Germinal center (tissue), 1 donor: ENCODE data around the gene GIPC3.

Source experiments
- DNase-seq: peaks from one replicate; pipeline ENCODE4 v3.0.0; 2012; ENCODE audit warnings: mixed read lengths, low spot score

GIPC3 gene

GRCh38 chr19:3605361-3605760, 20.1 kb downstream of the GIPC3 start:
- DNase-seq: no peak

- DNase-seq: no peak
Measured at GRCh38 chr19:3605770-3606169, 20.5 kb downstream of the GIPC3 start.

DNA sequence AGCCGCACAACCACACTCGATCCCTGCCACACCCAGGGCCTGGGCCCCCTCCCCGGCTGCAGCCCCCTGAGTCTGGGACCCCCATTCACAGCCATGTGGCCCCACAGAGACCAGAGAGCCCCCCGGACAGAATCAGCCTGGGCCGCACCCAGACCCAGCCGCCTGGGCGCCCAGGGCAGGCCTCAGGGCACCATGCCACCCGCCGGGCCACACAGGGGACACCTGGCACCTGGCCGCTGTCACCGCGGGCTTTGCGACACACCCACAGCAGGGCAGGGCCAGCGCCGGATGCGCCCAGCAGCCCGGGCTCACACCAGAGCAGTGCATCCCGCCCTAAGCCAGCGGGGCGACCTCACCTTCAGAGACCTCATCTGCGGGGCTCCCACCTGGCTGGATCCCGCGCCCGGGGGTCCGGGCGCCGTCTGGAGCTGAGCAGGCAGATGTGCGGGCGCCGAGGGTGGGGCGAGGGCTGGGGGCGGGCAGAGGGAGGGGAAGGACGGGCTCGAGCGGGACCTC, 21.0 kb downstream of the GIPC3 start:
- no peak for DNase-seq

DNA sequence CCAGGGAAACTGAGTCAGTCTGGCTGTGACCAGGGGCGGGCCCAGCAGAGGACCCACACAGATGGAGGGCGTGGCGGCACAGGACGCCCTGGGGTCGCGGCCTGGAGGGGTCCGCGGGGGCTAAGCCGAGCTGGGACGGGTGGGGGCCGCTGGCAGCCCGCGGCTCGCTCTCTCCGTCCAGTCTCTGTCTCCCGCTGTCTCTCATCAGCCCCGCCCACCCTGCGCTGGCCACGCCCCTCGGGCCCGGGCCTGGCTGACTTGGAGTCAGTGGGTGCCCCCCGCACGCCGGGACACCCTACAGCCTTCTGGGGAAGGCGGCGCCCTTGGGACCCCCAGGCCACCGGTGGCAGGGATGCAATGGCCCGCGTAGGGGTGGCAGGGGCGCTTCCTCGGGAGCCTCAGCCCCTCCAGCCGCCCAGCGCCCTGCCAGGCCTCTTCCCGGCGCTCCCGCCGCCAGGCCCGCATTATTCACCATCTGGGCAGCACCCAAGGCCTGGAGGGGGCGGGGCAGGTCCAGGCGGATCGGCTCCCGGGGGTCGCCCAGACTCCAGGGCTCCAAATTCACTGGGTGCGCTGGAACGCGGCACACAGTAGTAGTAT, 21.5 kb downstream of the GIPC3 start, which contains the start of gene TBXA2R:
Gene TBXA2R, minus strand, starts transcription at position 186 of the 600 bp plus-strand sequence. CDS start 6,241 bp downstream, outside the sequence.
- peak; percentile 64 for DNase-seq

- no peak for DNase-seq
Measured at GRCh38 chr19:3607303-3608078, 22.2 kb downstream of the GIPC3 start.

DNA sequence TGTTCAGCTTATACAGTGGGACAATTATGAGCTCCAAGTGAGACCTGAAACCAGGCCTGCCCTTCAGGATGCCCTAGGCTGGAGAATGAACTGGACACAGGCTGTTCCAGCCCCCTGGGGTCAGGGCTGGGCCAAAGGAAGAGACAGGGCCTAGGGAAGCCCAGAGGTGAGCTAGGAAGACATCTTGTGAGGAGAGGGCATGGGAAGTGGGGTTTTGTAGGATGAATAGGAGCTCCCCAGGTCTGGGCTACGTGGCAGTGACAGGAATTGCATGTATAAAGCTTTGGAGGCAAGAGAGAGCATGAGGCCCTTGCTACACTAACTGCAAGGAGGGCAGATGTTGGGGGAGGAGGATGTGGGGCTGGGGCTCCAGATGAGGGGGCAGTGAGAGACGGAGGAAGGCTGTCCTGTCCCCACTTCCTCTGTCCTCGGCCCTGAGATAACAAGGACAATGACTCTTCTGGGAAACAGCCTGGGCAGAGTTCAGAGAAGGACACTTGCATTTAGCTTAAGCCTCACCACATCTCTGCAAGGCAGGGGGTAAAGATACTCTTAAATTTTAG, 22.9 kb downstream of the GIPC3 start:
- no peak for DNase-seq

- no peak for DNase-seq
Measured at GRCh38 chr19:3608750-3609322, 23.6 kb downstream of the GIPC3 start.

GRCh38 chr19:3609779-3610719, 24.8 kb downstream of the GIPC3 start:
- no peak for DNase-seq

DNA sequence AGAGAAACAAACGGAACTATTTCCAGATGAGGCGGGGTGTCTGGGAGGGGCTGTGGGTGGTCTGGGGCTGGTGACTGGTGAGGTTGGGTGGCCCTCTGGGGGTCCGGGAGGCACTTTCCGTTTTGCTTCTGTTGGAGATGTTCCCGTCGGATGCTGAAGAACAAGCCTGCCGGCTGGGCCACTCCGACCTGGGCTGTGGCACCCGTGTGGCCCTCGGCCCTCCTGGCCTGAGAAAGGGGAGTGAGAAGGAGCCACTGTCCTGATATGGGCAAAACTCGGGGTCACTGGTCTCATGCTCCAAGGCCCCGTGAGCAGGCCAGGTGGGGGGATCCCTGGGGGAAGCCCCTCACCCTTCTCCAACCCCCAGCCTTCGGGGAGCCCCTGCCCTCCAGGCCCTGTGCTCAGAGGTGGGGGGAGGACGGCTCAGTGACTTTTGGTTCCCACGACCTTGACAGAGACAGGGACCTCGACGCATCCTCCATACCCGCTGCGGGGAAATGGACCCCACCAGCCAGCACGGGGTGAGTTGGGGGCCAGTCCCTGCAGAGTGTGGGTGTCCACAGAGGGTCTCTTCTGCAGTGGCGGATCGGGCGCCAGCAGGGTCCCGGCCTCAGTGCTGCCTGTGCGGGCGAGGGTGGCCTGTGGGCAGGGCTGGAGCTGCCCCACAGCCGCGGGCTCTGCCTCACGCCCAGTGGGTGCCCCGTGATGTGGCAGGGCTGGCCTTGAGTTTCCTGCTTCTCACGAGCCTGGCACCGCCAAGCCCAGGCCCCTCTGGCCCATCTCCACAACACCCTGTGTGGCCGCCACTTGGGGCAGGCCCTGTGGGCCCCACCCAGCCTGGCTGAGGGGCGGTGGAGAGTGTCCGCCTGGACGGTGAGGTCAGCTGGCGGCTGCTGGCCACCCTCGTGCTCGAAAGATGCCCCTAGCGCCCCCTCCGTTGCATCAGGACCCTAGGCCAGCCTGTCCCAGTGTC, 25.8 kb downstream of the GIPC3 start:
- DNase-seq: no peak

DNA sequence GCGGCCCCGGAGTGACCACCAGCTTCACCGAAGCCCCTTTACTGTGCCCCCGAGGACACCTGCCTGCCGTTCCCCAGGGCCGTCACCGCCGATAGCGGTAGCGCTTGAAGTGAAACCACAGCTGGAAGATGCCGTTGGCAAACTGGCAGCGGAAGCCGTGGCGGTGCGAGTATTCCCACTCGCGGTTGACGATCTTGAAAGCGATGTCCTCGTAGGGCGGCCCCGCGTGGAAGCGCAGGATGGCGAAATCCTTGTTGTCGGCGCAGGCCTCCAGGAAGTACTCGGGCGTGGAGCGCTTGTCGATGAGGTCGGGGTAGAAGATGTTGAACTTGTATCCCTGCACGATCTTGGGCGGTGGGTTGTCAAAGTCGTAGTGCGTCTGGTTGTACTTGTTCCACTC, 26.6 kb downstream of the GIPC3 start:
- DNase-seq: no peak

GRCh38 chr19:3612330-3612729, 27.1 kb downstream of the GIPC3 start:
- no peak for DNase-seq

GRCh38 chr19:3612901-3613741, 27.8 kb downstream of the GIPC3 start:
- DNase-seq: no peak

- no peak for DNase-seq
Measured at GRCh38 chr19:3613818-3614661, 28.8 kb downstream of the GIPC3 start.

- DNase-seq: no peak
Measured at GRCh38 chr19:3614858-3615505, 29.7 kb downstream of the GIPC3 start.

GRCh38 chr19:3615524-3616135, 30.4 kb downstream of the GIPC3 start:
- no peak for DNase-seq

DNA sequence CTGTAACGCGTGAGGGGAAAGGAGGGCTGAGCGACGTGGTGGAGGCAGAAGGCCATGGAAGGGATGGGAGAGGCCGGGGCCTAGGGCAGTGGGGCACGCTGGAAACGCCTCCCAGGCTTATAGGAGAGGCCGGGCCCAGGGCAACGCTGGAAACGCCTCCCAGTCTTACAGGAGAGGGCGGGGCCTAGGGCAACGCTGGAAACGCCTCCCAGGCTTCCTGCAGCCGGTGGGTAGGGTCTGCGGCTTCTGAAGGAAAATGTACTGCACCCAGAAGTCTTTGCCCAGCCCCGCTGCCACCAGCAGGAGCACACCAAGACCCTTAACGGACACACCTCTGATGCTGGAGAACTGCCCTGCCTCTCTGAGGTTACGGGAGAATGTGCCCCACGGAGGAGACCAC, 32.2 kb downstream of the GIPC3 start:
- DNase-seq: no peak

DNA sequence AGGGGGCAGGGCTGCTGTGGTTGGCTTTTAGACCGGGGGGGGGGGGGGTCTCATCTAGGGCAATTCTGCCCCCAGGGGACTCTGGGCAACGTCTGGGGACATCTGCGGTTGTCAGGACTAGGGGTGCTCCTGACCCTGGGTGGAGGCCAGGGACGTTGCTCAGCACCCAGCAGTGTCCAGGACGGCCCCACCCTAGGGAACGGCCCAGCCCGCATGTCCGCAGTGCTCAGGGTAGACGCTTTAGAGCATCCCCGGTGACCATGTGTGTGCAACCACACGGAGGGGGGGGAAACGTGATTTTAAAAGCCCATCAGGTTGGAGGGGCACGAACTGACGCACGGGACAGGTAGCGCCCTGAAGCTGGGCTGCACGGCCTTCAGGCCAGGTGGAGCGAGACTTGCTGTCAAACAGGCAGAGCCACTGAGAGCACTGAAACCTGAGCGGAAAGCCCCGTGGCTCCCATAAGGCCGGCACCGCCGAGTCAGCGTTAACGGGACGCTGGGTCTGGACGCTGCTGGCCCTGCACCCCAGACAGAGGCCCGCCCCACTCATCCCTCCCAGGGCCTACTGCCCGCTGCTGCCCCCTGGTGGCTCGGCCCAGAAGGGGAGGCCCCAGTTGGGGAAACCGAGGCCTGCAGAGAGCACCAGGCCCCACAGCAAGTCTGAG, 33.0 kb downstream of the GIPC3 start:
- DNase-seq: peak; percentile 78
